ENCODE measurements around the gene OR10R2.

The OR10R2 gene

GRCh38 chr1:158507511-158507910 lies 35.5 kb downstream of the OR10R2 start:
- TF ChIP-seq POLR2A (IDR thresholded peaks at IDR 0.05; ENCODE audit: low read depth, low read length), result no peak
- no peak for DNase-seq (ENCODE audit: insufficient read length, low spot score)
- FAIRE-seq, result no peak

GRCh38 chr1:158509471-158510156 lies 37.6 kb downstream of the OR10R2 start:
- FAIRE-seq (no peak), DNase-seq (ENCODE audit: insufficient read length, low spot score) (no peak)
- TF ChIP-seq POLR2A (IDR thresholded peaks at IDR 0.05; ENCODE audit: low read depth, low read length), result no peak

- DNase-seq (ENCODE audit: insufficient read length, low spot score) (no peak), FAIRE-seq (no peak)
- no peak for TF ChIP-seq POLR2A (IDR thresholded peaks at IDR 0.05; ENCODE audit: low read depth, low read length)
Observed at GRCh38 chr1:158516966-158517365, 44.9 kb downstream of the OR10R2 start.

- DNase-seq (ENCODE audit: insufficient read length, low spot score) (no peak), FAIRE-seq (no peak)
- TF ChIP-seq POLR2A (IDR thresholded peaks at IDR 0.05; ENCODE audit: low read depth, low read length), result no peak
Observed at GRCh38 chr1:158520021-158520420, 48.0 kb downstream of the OR10R2 start.

GRCh38 chr1:158520955-158521665 lies 49.1 kb downstream of the OR10R2 start:
- DNase-seq (ENCODE audit: insufficient read length, low spot score), result no peak
- no peak for TF ChIP-seq POLR2A (IDR thresholded peaks at IDR 0.05; ENCODE audit: low read depth, low read length)

GRCh38 chr1:158521666-158522058 lies 49.6 kb downstream of the OR10R2 start:
- FAIRE-seq, result no peak
- TF ChIP-seq POLR2A (IDR thresholded peaks at IDR 0.05; ENCODE audit: low read depth, low read length), result no peak
- no peak for DNase-seq (ENCODE audit: insufficient read length, low spot score)

More at GRCh38 chr1:158520955-158521665, 49.1 kb downstream of the OR10R2 start:
- FAIRE-seq, result no peak

GRCh38 chr1:158527190-158527815 lies 55.3 kb downstream of the OR10R2 start:
- no peak for DNase-seq (ENCODE audit: insufficient read length, low spot score)
- TF ChIP-seq POLR2A (IDR thresholded peaks at IDR 0.05; ENCODE audit: low read depth, low read length), result no peak
- FAIRE-seq, result peak; percentile 52

Data from H54 (cell line).